GM19463 (cell line): ENCODE results near the gene GNB1.
"Not testable (repeated sequence)": the region's sequence is repeated elsewhere in the genome, so short reads cannot be mapped to it uniquely, and the experiment has no call there.

Experiments used
- ATAC-seq: cut with Tn5 transposase; IDR thresholded peaks from one replicate; pipeline ENCODE4 v1.9.1; 2021; ENCODE audit warnings: mild to moderate bottlenecking, moderate library complexity; ENCODE audit not compliant: unreplicated experiment

Gene GNB1

GRCh38 chr1:1890506-1891348 is at the start of gene GNB1:
Gene GNB1, minus strand, starts transcription at chr1:1891087. Its CDS starts 65,634 bp downstream, at chr1:1825453.
- ATAC-seq = peak; percentile 69

DNA sequence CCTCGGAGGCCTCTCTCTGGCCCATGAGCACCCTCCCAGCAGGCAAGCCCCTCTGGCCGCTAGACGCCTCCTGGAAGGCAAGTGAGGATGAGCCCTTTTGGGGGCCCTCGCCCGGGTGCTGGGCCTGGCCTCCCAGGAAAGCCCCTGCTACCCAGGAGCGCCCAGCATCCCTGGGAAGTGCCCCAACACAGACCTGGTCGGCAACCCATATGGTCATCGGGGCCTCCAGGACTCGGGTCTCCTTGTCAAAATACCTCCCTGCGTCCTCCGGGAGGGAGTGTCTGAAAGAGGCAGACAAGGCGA is 49.2 kb upstream of the GNB1 start:
- no peak for ATAC-seq

DNA sequence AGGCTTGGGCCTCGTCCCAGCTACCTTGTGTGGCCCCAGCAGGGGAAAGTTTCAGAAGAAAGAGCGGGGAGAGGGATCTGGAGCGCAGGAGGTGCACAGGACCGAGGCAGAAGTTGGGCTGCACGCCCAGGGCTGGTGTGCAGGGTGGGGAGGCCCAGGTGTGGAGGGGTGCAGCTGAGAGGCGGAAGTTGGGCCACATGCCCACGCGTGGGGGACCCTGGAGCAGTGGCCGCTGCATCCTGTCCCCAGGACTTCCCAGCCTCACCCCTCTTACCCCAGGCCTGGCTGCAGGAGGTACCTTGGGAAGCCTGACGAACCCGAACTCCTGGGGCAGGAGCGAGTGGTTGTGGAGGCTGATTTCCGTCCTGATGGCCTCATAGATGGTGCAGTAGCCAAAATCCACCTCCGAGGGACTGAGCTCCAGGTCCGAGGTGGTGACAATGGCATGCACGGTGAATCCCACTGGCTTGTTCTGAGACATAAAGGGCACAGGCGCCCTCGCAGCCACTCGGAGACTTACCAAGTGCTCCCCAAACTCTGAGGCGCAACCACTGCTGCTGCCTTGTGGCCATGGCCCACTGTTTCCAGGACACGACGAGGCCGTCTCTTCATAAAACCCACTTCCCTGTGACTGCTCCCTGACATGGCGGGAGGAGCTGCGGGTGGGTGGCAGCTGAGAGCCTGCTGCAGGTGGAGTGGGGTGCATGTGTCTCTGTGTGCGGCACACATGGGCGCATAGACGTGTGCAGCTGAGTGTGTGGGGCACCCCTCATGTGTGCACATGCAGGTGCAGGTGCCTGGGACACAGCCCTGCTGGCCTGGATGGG is 48.6 kb upstream of the GNB1 start:
- no peak for ATAC-seq

DNA sequence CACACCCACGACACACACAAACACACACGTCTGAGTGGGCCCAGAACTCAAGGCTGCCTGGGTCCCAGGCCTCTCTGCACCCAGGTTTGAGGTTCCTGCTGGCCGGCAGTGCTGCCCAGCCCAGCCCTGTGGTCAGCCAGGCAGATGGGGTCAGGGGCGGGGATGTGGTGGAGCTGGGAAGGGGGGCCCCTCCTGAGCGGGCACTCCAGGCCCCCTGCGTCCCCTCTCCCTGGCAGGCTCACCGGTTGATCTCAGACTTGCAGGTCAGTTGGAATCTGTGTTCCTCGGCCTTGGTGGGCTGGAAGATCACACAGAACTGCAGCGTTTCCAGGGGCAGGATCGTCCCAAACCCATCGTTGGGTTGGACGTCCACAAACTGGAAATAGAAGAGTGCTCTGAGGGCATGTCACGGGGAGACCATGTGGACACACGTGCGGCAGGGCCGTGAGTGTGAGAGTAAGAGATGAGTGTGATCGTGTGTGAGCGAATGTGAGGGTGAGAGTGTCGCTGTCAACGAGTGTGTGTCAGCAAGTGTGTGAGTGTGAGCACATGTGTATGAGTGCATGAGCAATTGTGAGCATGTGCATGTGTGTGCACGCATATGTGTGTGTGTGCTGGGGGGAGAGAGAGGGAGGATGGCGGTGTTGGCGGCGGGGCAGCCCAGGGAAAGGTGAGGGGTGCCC is 47.9 kb upstream of the GNB1 start:
- ATAC-seq = no peak

- ATAC-seq = no peak
These were observed 47.3 kb upstream of the GNB1 start for GRCh38 chr1:1938276-1938573.

- no peak for ATAC-seq
These were observed 46.8 kb upstream of the GNB1 start for GRCh38 chr1:1937549-1938275.

- no peak for ATAC-seq
These were observed 46.2 kb upstream of the GNB1 start for GRCh38 chr1:1937061-1937460.

- not testable (repeated sequence) for ATAC-seq
These were observed 44.0 kb upstream of the GNB1 start for GRCh38 chr1:1934848-1935247.

GRCh38 chr1:1929639-1930545 is 39.0 kb upstream of the GNB1 start:
- ATAC-seq = no peak

- ATAC-seq = no peak
These were observed 38.3 kb upstream of the GNB1 start for GRCh38 chr1:1929102-1929638.

DNA sequence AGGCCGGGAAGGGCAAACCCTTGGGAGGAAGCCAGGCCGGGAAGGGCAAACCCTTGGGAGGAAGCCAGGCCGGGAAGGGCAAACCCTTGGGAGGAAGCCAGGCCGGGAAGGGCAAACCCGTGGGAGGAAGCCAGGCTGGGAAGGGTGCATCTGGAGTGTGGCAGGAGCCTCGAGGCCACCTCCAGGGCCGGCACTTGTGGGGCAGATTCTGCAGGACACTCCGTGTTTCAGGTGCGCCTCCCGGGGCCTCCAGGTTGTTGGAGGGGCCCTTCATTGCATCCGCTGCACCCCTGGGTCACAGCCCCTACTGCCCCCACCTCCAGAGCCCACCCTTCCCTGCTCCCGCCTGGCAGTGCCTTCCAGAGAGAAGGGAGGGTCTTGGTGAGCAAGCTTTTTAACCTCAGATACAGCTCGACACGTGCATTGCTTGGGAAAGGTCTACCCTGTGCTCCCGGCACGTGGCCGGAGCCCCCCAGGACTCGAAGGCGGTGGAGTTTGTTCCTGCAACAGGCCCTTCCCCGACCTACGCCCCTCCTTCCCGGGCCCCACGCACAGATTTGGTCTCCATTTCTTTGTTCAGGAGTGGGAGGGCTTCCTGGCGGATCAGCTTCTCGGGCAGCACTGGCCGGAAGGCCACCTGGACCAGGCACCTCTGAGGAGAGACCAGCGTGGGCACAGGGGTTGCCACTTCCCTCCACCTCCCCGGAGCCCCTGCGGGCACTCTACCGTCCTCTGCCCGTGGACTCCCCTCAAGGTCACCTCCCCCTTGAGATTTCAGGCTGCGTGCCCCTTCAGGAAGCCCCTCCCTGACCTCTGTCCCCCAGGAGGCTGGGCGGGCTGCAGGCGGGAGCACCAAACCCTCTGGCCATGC is 37.6 kb upstream of the GNB1 start:
- ATAC-seq = no peak

DNA sequence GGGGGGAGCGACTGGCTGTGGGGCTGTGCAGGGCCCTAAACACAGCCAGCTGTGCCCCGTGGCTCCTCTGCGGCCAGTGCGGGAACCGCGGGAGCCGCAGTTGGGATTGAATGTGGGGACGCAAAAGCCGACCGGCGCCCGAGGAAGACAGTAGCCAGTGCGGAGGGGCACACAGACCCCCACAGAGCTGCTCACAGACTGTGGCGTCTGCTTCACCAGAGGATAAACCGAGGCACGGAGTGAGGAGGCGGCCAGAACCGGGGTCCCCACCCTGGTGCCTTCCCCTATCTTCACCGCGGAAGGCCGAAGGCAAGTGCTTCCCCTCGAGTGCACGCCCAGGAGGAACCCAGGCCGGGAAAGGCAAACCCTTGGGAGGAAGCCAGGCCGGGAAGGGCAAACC is 36.9 kb upstream of the GNB1 start:
- no peak for ATAC-seq

GRCh38 chr1:1926886-1927660 is 36.2 kb upstream of the GNB1 start:
- ATAC-seq = no peak

- no peak for ATAC-seq
These were observed 35.5 kb upstream of the GNB1 start for GRCh38 chr1:1926346-1926811.

DNA sequence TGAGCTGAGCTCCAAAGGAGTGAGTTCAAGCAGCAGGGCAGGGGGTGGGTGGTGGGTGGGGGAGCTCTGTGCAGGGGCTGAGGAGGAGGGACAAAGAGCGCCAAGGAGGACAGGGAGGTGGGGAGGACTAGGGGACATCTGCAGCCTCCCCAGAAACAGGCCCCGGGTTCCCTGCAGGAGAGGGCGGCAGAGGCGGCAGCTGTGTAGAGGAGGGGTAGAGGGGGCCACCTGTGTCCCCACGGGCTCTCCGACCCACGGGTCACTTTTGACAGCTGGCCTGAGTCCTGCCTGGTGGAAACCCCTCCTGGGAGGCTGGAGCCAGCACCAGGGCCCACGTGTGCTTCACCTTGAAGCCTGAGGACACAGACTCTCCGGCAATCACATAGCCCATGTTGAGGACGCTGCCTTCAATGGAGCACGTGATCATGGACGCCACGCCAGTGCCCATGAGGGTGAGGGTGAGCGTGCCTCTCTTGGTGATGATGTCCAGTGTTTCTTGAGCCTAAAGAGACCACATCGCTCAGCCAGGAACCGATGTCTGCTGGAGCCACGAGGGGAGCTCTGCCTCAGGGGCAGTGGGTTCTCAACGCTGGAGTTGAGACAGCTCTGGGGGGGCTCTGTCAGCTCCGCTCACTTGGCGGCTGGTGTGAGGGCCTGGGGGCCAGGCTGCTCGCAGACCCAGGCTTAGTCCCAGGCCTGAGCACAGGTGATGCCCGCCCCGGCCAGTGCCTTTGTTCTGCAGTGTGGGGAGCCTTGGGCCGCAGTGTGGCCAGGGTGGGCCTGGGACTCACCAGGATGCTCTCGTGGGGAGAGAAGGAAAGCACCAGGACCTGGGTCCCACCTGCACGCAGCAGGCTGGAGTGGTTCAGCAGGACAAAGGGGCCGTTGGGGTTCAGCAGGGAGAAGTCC is 34.8 kb upstream of the GNB1 start:
- ATAC-seq = no peak

DNA sequence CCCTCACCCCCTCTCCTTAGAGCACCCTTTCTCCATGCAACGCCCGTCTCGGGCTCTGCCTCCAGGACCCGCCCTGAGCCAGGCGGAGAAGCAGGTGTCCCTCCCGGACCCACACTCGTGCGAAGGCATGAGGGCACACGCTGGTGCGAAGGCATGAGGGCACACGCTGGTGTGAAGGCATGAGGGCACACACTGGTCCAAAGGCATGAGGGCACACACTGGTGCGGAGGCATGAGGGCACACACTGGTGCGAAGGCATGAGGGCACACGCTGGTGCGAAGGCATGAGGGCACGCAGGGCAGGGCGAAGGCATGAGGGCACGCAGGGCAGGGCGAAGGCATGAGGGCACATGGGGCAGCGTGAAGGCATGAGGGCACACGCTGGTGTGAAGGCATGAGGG is 34.0 kb upstream of the GNB1 start:
- no peak for ATAC-seq

DNA sequence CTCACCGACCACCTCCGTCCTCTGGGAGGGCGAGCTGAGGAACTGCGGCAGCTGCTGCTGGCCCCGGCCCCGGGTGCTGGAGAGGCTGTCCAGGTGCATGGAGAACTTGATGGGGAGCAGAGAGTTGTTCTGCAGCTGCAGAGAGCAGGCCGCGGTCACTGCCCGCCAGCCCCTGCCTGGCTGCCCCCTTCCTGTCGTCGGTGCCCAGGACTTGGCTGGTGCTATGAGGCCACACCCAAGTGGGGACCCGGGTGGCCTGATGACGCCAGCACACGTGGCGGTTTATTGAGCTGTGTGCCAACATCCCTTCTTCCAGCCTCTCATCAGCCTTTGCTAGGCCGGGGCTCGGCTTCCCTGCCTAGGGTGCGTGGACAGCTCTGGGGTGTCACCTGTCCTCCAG is 33.5 kb upstream of the GNB1 start:
- no peak for ATAC-seq
